Measurements from ENCODE around the gene EML3.

Gene EML3

GRCh38 chr11:62602141-62603071 lies 10.2 kb downstream of the EML3 start:
- TF ChIP-seq CTCF (IDR thresholded peaks at IDR 0.05; ENCODE audit: low read length, missing control alignments) = no peak
- peak; percentile 48 for DNase-seq (ENCODE audit: low read depth)
- H3K4me3 ChIP-seq (replicated peaks; ENCODE audit: low read depth, low read length) = peak overlapping the region; percentile 92

- DNase-seq (ENCODE audit: low read depth) = peak; percentile 99
- TF ChIP-seq CTCF (IDR thresholded peaks at IDR 0.05; ENCODE audit: low read length, missing control alignments) = no peak
- H3K4me3 ChIP-seq (replicated peaks; ENCODE audit: low read depth, low read length) = peak within 1 kb of the TSS; percentile 92
These were observed 11.0 kb downstream of the EML3 start, which contains the start of gene MTA2 for GRCh38 chr11:62601372-62602140. Gene MTA2 (minus strand): TSS chr11:62601865. CDS start chr11:62601450, 415 bp downstream.

GRCh38 chr11:62601122-62601371 lies 11.5 kb downstream of the EML3 start:
- H3K4me3 ChIP-seq (replicated peaks; ENCODE audit: low read depth, low read length) = peak overlapping the region; percentile 92
- TF ChIP-seq CTCF (IDR thresholded peaks at IDR 0.05; ENCODE audit: low read length, missing control alignments) = no peak
- DNase-seq (ENCODE audit: low read depth) = peak; percentile 18

- TF ChIP-seq CTCF (IDR thresholded peaks at IDR 0.05; ENCODE audit: low read length, missing control alignments) = no peak
- H3K4me3 ChIP-seq (replicated peaks; ENCODE audit: low read depth, low read length) = peak overlapping the region; percentile 92
- no peak for DNase-seq (ENCODE audit: low read depth)
These were observed 12.0 kb downstream of the EML3 start for GRCh38 chr11:62600367-62601121.

- TF ChIP-seq CTCF (IDR thresholded peaks at IDR 0.05; ENCODE audit: low read length, missing control alignments) = no peak
- peak overlapping the region; percentile 92 for H3K4me3 ChIP-seq (replicated peaks; ENCODE audit: low read depth, low read length)
- DNase-seq (ENCODE audit: low read depth) = no peak
These were observed 12.7 kb downstream of the EML3 start for GRCh38 chr11:62599901-62600300.

- peak overlapping the region; percentile 92 for H3K4me3 ChIP-seq (replicated peaks; ENCODE audit: low read depth, low read length)
- TF ChIP-seq CTCF (IDR thresholded peaks at IDR 0.05; ENCODE audit: low read length, missing control alignments) = no peak
- peak; percentile 100 for DNase-seq (ENCODE audit: low read depth)
These were observed 13.4 kb downstream of the EML3 start for GRCh38 chr11:62599069-62599696.

Measured in fibroblast of pulmonary artery (primary cell).